Loucy (cell line): ENCODE data around the gene RASSF7.

Source experiments
- EZH2phosphoT487 ChIP-seq: fragments of 200-600 bp; IDR thresholded peaks from 2 replicates; pipeline ENCODE4 v1.6.1; 2018; ENCODE audit warnings: antibody characterized with exemption, mild to moderate bottlenecking, moderate library complexity, borderline replicate concordance
- TF ChIP-seq, protein P1 (sequence below): fragments of 200-600 bp; sonication (generic); conservative IDR thresholded peaks from 2 replicates; pipeline ENCODE4 v1.5.1; 2014; ENCODE audit warnings: mild to moderate bottlenecking, antibody characterized with exemption, low read length

DNA sequence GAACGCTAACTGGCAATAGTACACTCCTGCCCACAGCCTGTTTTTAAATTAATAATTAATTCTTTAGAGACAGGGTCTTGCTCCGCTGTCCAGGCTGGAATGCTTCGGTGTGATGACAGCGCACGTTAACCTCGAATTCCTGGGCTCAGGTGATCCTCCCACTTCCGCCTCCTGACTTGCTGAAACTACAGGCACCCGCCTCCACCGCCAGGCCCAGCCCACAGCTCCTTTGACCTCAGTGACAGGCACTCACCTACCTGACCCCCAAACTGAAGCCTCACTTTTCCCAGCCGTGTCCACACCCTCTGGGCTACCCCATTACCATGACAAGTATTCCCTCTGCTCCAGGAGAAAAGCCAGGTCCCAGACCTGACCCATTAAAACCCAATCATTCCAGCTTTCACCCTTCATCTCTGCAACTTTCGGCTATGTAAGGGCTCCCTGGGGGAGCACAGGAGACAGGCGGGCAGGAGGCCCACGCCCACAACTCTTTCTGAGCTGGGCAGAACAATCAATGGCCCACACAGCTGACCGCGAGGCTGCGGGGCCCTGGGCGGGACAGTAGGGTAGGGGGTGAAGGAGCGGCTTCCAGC lies 962 bp upstream of the RASSF7 start:
- TF ChIP-seq, protein P1, sequence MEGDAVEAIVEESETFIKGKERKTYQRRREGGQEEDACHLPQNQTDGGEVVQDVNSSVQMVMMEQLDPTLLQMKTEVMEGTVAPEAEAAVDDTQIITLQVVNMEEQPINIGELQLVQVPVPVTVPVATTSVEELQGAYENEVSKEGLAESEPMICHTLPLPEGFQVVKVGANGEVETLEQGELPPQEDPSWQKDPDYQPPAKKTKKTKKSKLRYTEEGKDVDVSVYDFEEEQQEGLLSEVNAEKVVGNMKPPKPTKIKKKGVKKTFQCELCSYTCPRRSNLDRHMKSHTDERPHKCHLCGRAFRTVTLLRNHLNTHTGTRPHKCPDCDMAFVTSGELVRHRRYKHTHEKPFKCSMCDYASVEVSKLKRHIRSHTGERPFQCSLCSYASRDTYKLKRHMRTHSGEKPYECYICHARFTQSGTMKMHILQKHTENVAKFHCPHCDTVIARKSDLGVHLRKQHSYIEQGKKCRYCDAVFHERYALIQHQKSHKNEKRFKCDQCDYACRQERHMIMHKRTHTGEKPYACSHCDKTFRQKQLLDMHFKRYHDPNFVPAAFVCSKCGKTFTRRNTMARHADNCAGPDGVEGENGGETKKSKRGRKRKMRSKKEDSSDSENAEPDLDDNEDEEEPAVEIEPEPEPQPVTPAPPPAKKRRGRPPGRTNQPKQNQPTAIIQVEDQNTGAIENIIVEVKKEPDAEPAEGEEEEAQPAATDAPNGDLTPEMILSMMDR: no peak
- TF ChIP-seq EZH2phosphoT487: no peak
